GM21390 (cell line): Measurements from ENCODE around the gene CRY1.
A peak's percentile ranks its signal among the peaks of the same experiment; 100 is the strongest.
"Not testable (repeated sequence)": the region's sequence is repeated elsewhere in the genome, so short reads cannot be mapped to it uniquely, and the experiment has no call there.

Experiments
- ATAC-seq: cut with Tn5 transposase; IDR thresholded peaks from one replicate; pipeline ENCODE4 v1.9.1; 2021; ENCODE audit not compliant: unreplicated experiment

The CRY1 gene

GRCh38 chr12:107012736-107013425 is 80.5 kb downstream of the CRY1 start:
- ATAC-seq: no peak

DNA sequence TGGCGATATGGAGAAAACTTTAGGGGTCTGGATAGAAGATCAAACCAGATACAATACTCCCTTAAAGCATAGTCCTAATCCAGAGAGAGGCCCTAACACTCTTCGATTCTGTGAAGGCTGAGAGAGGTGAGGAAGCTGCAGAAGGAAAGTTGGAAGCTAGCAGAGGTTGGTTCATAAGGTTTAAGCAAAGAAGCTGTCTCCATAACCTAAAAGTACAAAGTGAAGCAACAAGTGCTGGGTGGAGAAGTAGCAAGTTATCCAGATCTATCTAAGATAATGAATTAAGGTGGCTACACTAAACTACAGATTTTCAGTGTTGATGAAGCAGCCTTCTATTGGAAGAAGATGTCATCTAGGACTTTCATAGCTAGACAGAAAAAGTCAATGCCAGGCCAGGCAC is 81.8 kb downstream of the CRY1 start:
- no peak for ATAC-seq

GRCh38 chr12:107007411-107007810 is 85.9 kb downstream of the CRY1 start:
- ATAC-seq: no peak

DNA sequence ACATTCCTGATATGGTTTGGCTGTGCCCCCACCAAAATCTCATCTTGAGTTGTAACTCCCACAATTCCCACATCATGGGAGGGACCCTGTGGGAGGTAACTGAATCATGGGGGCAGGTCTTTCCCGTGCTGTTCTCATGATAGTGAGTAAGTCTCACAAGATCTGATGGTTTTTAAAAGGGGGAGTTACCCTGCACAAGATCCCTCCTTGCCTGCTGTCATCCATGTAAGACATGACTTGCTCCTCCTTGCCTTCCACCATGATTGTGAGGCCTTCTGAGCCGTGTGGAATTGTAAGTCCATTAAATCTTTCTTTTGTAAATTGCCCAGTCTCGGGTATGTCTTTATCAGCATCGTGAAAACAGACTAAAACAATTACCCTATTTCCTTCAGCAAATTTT is 90.7 kb downstream of the CRY1 start:
- ATAC-seq: not testable (repeated sequence)

DNA sequence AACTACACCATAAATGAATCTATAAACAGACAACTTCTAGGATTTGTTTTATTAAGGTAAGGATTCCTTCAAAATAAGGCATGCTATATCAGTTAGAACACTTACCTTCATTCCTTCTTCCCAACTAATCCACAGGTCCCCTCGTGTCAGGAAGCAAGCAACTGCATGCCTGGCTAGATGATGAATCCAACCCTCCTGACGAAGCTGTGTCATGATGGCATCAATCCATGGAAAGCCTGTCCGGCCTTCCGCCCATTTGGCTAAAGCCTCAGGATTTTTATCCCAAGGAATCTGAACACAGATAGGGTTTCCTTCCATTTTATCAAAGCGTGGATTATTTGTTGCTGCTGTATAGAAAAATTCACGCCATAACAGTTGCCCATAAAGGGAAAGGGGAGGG is 93.9 kb downstream of the CRY1 start:
- ATAC-seq: no peak

DNA sequence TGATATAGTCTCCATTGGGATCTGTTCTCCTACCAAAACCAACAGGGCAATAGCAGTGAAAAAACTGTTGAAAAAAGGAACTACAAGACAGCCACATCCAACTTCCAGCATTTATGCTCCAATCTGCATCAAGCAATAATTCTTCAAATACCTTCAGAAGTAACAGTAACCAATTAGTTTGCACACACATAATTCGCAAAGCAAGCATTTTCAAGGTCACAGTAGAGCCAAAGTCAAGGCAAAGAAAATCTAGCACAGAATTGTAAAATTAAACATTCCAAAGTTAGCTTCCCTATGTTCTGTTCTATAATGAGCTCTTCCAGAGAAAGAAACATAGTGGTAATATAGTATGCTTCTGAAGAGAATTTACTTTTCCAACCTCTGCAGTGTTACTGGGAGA is 95.4 kb downstream of the CRY1 start:
- ATAC-seq: no peak

GRCh38 chr12:106996102-106996501 is 97.2 kb downstream of the CRY1 start:
- not testable (repeated sequence) for ATAC-seq

DNA sequence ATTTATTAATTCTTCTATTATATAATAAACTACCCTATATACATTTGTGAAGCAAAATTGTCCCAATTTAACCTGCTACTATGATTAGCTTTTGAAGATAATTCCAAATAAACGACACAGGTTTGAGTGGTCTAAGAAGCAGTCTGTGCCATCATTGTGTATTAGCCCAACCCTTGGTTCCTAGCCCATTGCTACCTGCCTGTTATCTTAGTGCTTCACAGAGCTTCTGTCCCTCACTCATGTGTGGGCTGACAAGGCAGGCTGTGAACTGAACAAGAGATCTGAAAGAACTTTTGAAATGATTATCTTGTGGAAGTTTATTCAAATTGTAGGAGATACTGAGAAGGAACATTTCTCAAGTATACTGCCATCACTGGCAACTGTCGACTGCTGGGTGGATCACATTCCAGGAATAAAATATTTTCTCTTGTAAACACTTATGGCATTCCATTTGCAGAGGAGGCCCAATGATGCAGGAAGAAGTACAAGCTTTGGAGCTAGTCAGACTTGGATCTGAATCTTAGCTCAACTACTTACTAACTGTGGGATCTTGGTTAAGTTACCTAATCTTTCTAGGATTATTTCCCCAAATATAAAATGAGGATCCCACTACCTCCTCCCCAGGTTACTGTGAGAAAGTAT is 98.6 kb downstream of the CRY1 start:
- ATAC-seq: no peak

- ATAC-seq: no peak
These were observed 105.5 kb downstream of the CRY1 start for GRCh38 chr12:106987846-106988245.

DNA sequence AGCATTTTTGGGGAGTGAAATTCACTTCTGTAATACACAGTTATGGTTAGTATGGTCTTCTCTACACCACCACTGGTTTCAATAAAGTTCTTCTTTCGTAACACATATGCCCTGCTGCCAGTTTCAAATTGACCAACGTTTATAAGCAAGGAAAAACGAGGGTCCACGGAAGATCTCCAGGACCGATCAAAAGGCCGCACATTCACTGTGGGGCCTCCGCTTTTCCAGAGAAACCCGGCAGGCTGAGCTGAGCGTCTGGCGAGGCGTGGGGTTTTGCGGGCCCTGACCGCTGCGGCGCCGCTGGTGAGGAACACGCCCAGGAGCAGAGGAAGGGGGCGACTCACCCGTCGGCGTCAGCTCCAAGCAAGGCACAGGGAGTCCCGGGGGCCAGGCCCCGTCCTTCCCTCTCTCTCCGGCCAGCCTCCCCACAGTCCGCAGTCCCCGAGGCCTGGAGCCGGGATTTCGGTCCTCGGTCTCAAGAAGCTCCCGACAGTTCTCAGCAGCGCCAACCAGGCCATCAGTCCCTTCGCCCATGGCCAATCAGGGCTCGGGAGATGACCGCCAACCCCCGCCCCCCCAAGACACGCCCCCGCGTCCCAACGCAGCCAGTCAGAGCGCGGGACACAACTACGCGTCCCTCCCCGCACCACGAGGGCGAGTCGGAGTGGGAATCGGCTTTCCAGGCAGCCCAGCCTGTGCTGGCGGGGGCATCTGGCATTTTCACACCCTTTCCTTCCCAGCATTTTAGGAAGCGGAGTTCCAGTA is 106.5 kb downstream of the CRY1 start, which contains the start of gene MTERF2:
Gene MTERF2, minus strand, starts transcription at position 522 of the 765 bp plus-strand sequence. CDS start 8,432 bp downstream, outside the sequence.
- peak; percentile 96 for ATAC-seq

- no peak for ATAC-seq
These were observed 107.2 kb downstream of the CRY1 start for GRCh38 chr12:106986135-106986534.

DNA sequence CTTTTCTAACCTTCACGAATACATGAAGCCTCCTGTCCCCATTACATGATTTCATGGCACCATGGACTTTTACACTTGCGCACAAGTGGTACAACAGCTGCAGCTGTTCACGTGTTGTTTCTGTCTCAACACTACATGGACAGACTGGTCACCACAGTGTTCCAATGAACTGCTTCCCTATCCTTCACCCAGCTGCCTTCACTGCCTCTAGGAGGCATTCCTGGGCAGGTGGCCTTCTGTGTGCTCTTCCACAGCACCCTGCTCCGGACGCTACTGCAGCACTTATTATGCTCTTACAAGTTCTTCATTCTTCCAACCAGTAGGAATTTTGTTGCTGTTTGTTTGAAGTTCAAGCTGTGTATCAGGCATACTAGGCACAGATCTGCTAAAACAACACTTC is 107.9 kb downstream of the CRY1 start:
- ATAC-seq: no peak

GRCh38 chr12:106984588-106985137 is 108.7 kb downstream of the CRY1 start:
- no peak for ATAC-seq

GRCh38 chr12:106982229-106982628 is 111.1 kb downstream of the CRY1 start:
- ATAC-seq: no peak

- ATAC-seq: no peak
These were observed 111.6 kb downstream of the CRY1 start for GRCh38 chr12:106981788-106982187.

DNA sequence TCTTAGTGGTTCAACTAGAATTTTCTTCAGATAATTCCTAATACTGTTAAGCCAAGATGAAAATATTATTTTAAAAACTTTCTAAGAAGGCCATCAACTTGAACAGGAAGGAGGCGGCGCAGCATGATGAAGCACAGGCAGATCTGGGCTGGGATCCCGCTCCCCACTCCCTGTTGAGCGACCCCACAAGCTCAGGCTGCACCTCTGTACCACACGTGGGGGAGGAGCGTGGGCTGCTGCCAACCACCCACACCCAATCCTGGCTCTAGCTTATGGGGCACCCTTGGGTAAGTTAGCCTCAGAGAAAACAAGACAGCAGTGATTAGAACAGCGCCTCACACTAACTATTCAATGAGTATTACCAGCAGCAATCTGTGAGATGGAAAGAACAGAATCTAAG is 112.4 kb downstream of the CRY1 start:
- ATAC-seq: no peak

DNA sequence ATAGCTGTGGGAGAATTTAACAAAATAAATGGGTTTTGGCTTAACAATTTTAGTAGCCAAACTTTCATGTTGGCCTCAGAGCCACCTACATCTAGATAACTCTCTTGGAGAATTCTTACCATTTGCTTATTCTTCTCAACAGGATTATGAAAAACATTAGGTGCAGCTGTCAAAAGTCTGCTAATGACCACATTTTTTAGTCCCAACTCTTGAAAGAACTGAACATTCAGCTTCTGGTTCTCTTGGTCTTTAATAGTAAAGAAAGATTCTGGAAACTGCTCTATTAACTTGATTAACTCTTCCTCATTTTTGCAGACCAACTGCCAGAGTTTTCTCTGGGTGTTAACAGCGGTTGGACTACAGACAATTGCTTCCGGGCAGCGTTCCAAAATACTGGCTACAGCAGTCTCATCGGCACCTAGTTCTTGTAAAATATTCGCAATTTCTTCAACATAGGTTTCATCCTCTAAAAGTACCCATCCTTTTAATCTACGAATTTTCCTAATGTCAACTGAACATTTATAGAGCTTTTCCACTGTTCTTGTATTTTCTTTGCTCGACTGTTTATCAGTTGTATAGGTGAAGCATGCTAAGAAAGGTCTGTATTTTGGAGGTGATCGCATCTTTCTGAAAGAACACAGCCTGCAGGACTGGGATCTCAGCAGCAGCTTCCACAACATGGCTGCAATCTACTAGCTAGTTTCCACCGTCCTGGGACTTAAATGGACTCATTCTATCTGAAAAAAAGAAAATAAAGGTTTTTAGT is 115.1 kb downstream of the CRY1 start:
- ATAC-seq: no peak

- ATAC-seq: no peak
These were observed 116.7 kb downstream of the CRY1 start for GRCh38 chr12:106976668-106977067.

- no peak for ATAC-seq
These were observed 117.2 kb downstream of the CRY1 start for GRCh38 chr12:106975993-106976658.

GRCh38 chr12:106975098-106975497 is 118.3 kb downstream of the CRY1 start:
- ATAC-seq: no peak
